Measurements from ENCODE around the gene ORC4. TPM values are rescaled to one million over a fixed set of nuclear protein-coding genes. Genes with fewer than 3 reads are reported as not detected.

The ORC4 gene
- 39.5 and 51.4 TPM in 2 replicates for total RNA-seq (2014; rRNA removed; shearing (Covaris generic))
- 39.1 and 42.7 TPM in 2 replicates for polyA plus RNA-seq (2016; fragmentation: Nextera tagmentation; extraction: Ambion mirVana)

DNA sequence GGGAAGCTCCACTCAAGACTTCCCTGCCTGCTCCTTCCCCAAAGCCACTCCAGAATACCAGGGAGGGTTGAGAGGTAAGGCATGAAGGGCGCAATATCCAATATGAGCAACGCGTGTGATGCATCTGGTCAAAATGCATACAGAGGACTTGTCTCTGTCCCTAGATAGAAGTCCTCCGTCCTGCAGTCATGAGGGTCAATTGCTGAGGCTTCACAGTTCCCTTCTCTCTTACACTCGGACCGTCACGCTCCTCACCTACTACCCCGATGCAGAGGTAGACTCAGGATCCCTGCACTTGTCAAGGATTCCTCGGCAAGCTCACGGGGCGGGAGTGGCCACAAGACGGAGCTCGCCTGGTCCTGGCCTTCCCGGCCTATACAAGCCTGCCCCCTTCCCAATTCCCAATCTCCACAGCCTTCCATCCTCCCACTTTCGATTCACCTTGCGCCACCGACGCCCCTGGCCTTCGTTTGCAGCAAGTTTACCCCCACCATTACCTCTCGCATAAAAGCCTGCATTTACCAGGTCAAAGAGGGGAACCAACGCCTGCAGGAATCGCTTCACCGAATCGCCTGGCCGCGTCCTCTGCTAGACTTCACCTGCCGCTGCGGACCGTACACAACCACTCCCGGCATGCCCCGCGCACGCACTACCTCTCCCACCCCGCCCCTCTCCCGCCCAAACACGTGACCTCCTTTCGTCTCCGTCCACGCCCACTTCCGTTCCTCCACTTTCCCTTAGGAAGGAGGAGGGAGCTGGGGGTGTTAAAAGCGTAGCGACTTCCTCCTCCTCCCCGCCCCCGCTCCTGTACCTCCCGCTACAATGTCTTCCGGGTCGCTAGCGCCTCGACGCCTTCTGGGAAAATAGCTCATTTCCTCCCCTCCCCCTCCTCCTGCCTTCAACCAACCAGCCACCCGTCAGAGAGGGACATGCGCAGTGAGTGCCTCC is at the start of gene ORC4:
Gene ORC4, minus strand, starts transcription at position 627 of the 948 bp plus-strand sequence. CDS start 44,779 bp downstream, outside the sequence.
- Histone ChIP-seq H3K27me3 (replicated peaks; ENCODE audit: insufficient read depth) (no peaks in the 10 kb centered on the region), H3K36me3 (ENCODE audit: low read depth) (0 out of 2 replicates have a peak, but pooled peaks cover under 1% of the 10 kb centered on the region), H3K79me2 (ENCODE audit: insufficient read depth) (peaks cover 89% of the 10 kb centered on the region), H3K9me2 (ENCODE audit: insufficient read depth) (no peaks in the 10 kb centered on the region), H2AFZ (peak within 1 kb of the TSS; percentile 96), H3K27ac (peak within 1 kb of the TSS; percentile 84), H3K9ac (peak within 1 kb of the TSS; percentile 92), H3K4me2 (ENCODE audit: unreplicated experiment) (peak within 1 kb of the TSS; percentile 88), H4K20me1 (ENCODE audit: insufficient read depth) (no peaks in the 10 kb centered on the region), H3K4me1 (ENCODE audit: insufficient read depth) (peaks cover 20% of the 10 kb centered on the region), H3F3A (ENCODE audit: insufficient read depth) (peaks cover 11% of the 10 kb centered on the region), H3K4me3 (peak within 1 kb of the TSS; percentile 96), H3K9me3 (ENCODE audit: low read depth) (no peaks in the 10 kb centered on the region)
- DNase-seq, result peak; percentile 100
- in situ Hi-C loops (cut with MboI), result no loop called here
- WGBS, 2 experiments (ENCODE audit: low coverage in 1 of 2, low lambda C conversion rate in 2 of 2, missing lambda C conversion rate in 2 of 2), result 1% methylated on average over 28 to 52 of the region's 52 CpGs
- TF ChIP-seq EZH2phosphoT487 (IDR thresholded peaks at IDR 0.05; ENCODE audit: insufficient read depth, low read depth) (no peak), EZH2 (IDR thresholded peaks at IDR 0.05; ENCODE audit: insufficient read depth, poor library complexity, severe bottlenecking) (no peak)

DNA sequence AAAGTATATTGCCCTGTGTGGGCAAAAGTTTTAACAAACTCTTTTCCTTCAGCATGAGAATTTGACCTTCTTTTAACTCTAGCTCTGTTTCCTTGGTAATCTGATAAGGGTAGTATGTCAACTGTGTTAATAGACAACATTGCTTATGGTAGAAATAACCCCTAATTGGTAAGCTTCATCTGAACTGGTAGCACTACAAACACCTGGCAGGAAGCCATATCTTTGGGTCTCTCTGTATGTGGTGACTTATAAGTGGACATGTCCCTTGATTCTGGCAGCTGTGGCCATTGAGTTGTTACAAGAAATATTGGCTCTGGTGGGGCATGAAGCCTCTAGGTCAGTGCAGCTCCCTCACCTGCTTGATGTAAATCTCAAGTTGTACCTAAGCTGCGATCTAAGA is 47.3 kb upstream of the ORC4 start:
- WGBS, 2 experiments (ENCODE audit: low coverage in 1 of 2, low lambda C conversion rate in 2 of 2, missing lambda C conversion rate in 2 of 2), result 100% methylated on average over 1 of the region's 1 CpG
- no peaks in the 10 kb centered on the region for H3K9me3 ChIP-seq (ENCODE audit: low read depth)
- no peaks in the 10 kb centered on the region for H3F3A ChIP-seq (ENCODE audit: insufficient read depth)
- DNase-seq, result no peak
- in situ Hi-C loops (cut with MboI), result no loop called here
- H4K20me1 ChIP-seq (ENCODE audit: insufficient read depth), result no peaks in the 10 kb centered on the region
- no peaks in the 10 kb centered on the region; the same call in 1 of the 2 replicates for H3K36me3 ChIP-seq (ENCODE audit: low read depth)
- H2AFZ ChIP-seq, result no peak overlapping the region
- H3K4me3 ChIP-seq, result no peak overlapping the region
- H3K79me2 ChIP-seq (ENCODE audit: insufficient read depth), result peaks cover 40% of the 10 kb centered on the region
- no peaks in the 10 kb centered on the region for H3K4me1 ChIP-seq (ENCODE audit: insufficient read depth)
- TF ChIP-seq EZH2phosphoT487 (IDR thresholded peaks at IDR 0.05; ENCODE audit: insufficient read depth, low read depth) (no peak), EZH2 (IDR thresholded peaks at IDR 0.05; ENCODE audit: insufficient read depth, poor library complexity, severe bottlenecking) (no peak)
- no peaks in the 10 kb centered on the region for H3K27me3 ChIP-seq (replicated peaks; ENCODE audit: insufficient read depth)
- H3K27ac ChIP-seq, result no peak overlapping the region
- H3K9me2 ChIP-seq (ENCODE audit: insufficient read depth), result no peaks in the 10 kb centered on the region
- no peak overlapping the region for H3K9ac ChIP-seq
- H3K4me2 ChIP-seq (ENCODE audit: unreplicated experiment), result no peak overlapping the region

DNA sequence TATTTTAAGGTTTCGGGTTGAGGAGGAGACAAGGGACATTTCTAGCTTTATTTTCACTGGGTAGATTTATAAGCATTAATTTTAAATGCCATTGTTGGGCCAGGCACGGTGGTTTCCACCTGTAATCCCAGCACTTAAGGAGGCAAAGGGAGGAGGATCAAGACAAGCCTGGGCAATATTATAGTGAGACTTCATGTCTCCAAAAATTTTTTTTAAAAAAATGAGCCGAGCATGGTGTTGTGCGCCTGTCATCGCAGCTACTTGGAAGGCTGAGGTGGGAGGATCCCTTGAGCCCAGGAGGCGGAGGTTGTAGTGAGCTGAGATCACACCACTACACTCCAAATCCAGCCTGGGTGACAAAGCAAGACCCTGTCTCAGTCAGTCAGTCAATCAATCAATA is 45.4 kb upstream of the ORC4 start:
- no peaks in the 10 kb centered on the region for H3K36me3 ChIP-seq (ENCODE audit: low read depth)
- H3K4me2 ChIP-seq (ENCODE audit: unreplicated experiment), result no peak overlapping the region
- no peaks in the 10 kb centered on the region for H3F3A ChIP-seq (ENCODE audit: insufficient read depth)
- no peaks in the 10 kb centered on the region for H3K9me2 ChIP-seq (ENCODE audit: insufficient read depth)
- WGBS, 2 experiments (ENCODE audit: low coverage in 1 of 2, low lambda C conversion rate in 2 of 2, missing lambda C conversion rate in 2 of 2), result 83 to 85% methylated on average over 6 of the region's 6 CpGs
- TF ChIP-seq EZH2 (IDR thresholded peaks at IDR 0.05; ENCODE audit: insufficient read depth, poor library complexity, severe bottlenecking) (no peak), EZH2phosphoT487 (IDR thresholded peaks at IDR 0.05; ENCODE audit: insufficient read depth, low read depth) (no peak)
- DNase-seq, result no peak
- no peak overlapping the region for H3K9ac ChIP-seq
- H3K9me3 ChIP-seq (ENCODE audit: low read depth), result no peaks in the 10 kb centered on the region
- H3K27me3 ChIP-seq (replicated peaks; ENCODE audit: insufficient read depth), result no peaks in the 10 kb centered on the region
- no peaks in the 10 kb centered on the region for H3K4me1 ChIP-seq (ENCODE audit: insufficient read depth)
- H4K20me1 ChIP-seq (ENCODE audit: insufficient read depth), result no peaks in the 10 kb centered on the region
- no peak overlapping the region for H2AFZ ChIP-seq
- H3K4me3 ChIP-seq, result no peak overlapping the region
- H3K27ac ChIP-seq, result no peak overlapping the region
- H3K79me2 ChIP-seq (ENCODE audit: insufficient read depth), result peaks cover 37% of the 10 kb centered on the region; the same call in 1 of the 2 replicates
- in situ Hi-C loops (cut with MboI), result no loop called here

DNA sequence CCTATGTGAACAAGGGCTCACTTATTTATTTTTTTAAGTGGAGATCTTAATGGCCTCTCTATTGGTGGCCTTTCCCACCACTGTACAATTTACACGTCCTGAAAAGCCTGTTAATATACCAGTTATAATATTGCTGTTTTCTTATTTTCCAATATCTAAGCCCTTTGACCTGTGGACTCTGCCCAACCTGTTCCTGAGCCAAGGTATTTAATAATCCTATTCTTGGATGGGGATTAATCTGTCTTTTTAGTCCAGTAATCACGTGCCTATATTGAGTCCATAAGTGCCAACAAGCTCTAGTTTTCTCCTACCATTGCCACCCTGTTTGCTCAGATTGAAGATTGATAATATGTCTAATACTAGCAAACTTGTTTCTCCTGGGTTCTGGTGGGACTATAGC is 43.1 kb upstream of the ORC4 start:
- no peaks in the 10 kb centered on the region for H4K20me1 ChIP-seq (ENCODE audit: insufficient read depth)
- H3K4me1 ChIP-seq (ENCODE audit: insufficient read depth), result peaks cover 7% of the 10 kb centered on the region
- no peak overlapping the region for H3K4me2 ChIP-seq (ENCODE audit: unreplicated experiment)
- no peaks in the 10 kb centered on the region for H3K9me3 ChIP-seq (ENCODE audit: low read depth)
- no peak for TF ChIP-seq EZH2phosphoT487 (IDR thresholded peaks at IDR 0.05; ENCODE audit: insufficient read depth, low read depth)
- no peak for TF ChIP-seq EZH2 (IDR thresholded peaks at IDR 0.05; ENCODE audit: insufficient read depth, poor library complexity, severe bottlenecking)
- in situ Hi-C loops (cut with MboI), result no loop called here
- H2AFZ ChIP-seq, result no peak overlapping the region
- no peak overlapping the region for H3K27ac ChIP-seq
- H3K27me3 ChIP-seq (replicated peaks; ENCODE audit: insufficient read depth), result no peaks in the 10 kb centered on the region
- no peak overlapping the region for H3K4me3 ChIP-seq
- H3K36me3 ChIP-seq (ENCODE audit: low read depth), result no peaks in the 10 kb centered on the region
- WGBS, 2 experiments (ENCODE audit: low coverage in 1 of 2, low lambda C conversion rate in 2 of 2, missing lambda C conversion rate in 2 of 2), result 91 to 92% methylated on average over 2 of the region's 2 CpGs
- peaks cover 6% of the 10 kb centered on the region; the same call in 1 of the 2 replicates for H3F3A ChIP-seq (ENCODE audit: insufficient read depth)
- no peak overlapping the region for H3K9ac ChIP-seq
- H3K9me2 ChIP-seq (ENCODE audit: insufficient read depth), result no peaks in the 10 kb centered on the region
- no peak for DNase-seq
- H3K79me2 ChIP-seq (ENCODE audit: insufficient read depth), result peaks cover 37% of the 10 kb centered on the region
